Right lobe of liver (tissue), 6 donors: ENCODE measurements around the gene ATF4. TPM values are rescaled to one million over a fixed set of nuclear protein-coding genes. Genes with fewer than 3 reads are reported as not detected.
"Not testable (repeated sequence)": the region's sequence is repeated elsewhere in the genome, so short reads cannot be mapped to it uniquely, and the experiment has no call there.

Experiments used
- ATAC-seq, 4 donors: fragments of 200-7000 bp; cut with Tn5 transposase; one replicate each; pipeline ENCODE4 v1.9.1; 2020; ENCODE audit warnings: mild to moderate bottlenecking in 4 of 4, moderate library complexity in 4 of 4
- DNase-seq, 3 donors: peaks; one replicate each; pipeline ENCODE4 v3.0.0-alpha.2; 2020
- H3K27ac ChIP-seq, 3 donors: fragments of 200-600 bp; one replicate each; pipeline ENCODE4 v1.8.0; 2022
- H3K27me3 ChIP-seq, 2 donors: fragments of 200-600 bp; one replicate each; pipeline ENCODE4 v1.8.0; 2022
- H3K36me3 ChIP-seq, 4 donors: fragments of 200-600 bp; sonication (generic) in 1 of 4; one replicate each; pipeline versions ENCODE4 v1.5.1 to v1.8.0; 2017 to 2022; ENCODE audit warnings: control low read depth in 1 of 4
- H3K4me1 ChIP-seq, 4 donors: fragments of 200-600 bp; sonication (generic) in 1 of 4; one replicate each; pipeline versions ENCODE4 v1.5.1 to v1.8.0; 2017 to 2022; ENCODE audit warnings: control low read depth in 1 of 4
- H3K4me3 ChIP-seq, 3 donors: fragments of 200-600 bp; one replicate each; pipeline ENCODE4 v1.8.0; 2022
- H3K9me3 ChIP-seq, 4 donors: fragments of 200-600 bp; sonication (generic) in 1 of 4; one replicate each; pipeline versions ENCODE4 v1.5.1 to v1.8.0; 2017 to 2022; ENCODE audit warnings: control low read depth in 1 of 4
- POLR2A ChIP-seq: fragments of 450-650 bp; IDR thresholded peaks from one replicate; pipeline ENCODE4 v1.6.1; 2017; ENCODE audit warnings: antibody characterized with exemption, mild to moderate bottlenecking
- WGBS: methylation state at CpG from one replicate; pipeline ENCODE4 v1.1.6; 2018; ENCODE audit warnings: low coverage, low lambda C conversion rate; ENCODE audit not compliant: insufficient coverage; ENCODE audit errors: missing lambda C conversion rate; 5-methylcytosine and 5-hydroxymethylcytosine counted together
- intact Hi-C, 2 donors: fragments of 100-400 bp; cut with DNase I; formaldehyde crosslinking; loops; one replicate each; pipeline versions ENCODE4 v1.11.2 to v1.14.1; 2022
- total RNA-seq, 6 experiments: library from RNA; depleted of rRNA in 2 of 6; stranded (reverse); fragments of >200 nt in 2 of 6; fragmentation: NEBNext Ultra II Directional in 3 of 6; extraction: Animal tissue kit (Norgen Biotek cat#: 25700) in 3 of 6; gene quantifications; one replicate each; pipeline versions ENCODE4 v1.1.0 to v1.2.4, GENCODE V29; 2016 to 2023
- TF ChIP-seq, protein P1 (sequence below), 4 donors: fragments of 200-600 bp in 3 of 4; fragments of 450-650 bp in 1 of 4; IDR thresholded peaks; one replicate each; pipeline versions ENCODE4 v1.5.1 to v1.8.0; 2016 to 2022; ENCODE audit warnings: antibody characterized with exemption in 4 of 4, mild to moderate bottlenecking in 2 of 4
- donor health status: DM: no; HTN: yes; CAD: no.
- donor health status: DM: no; HTN: no; CAD: no.
- donor health status: DM: no; HTN: no; CAD: no.
- donor health status: DM: no; HTN: yes; CAD: no.
- donor health status: DM: no; HTN: yes; CAD: no.

The ATF4 gene
- total RNA-seq, 6 experiments from 2014 or later: 114 to 187 (median 157) TPM

DNA sequence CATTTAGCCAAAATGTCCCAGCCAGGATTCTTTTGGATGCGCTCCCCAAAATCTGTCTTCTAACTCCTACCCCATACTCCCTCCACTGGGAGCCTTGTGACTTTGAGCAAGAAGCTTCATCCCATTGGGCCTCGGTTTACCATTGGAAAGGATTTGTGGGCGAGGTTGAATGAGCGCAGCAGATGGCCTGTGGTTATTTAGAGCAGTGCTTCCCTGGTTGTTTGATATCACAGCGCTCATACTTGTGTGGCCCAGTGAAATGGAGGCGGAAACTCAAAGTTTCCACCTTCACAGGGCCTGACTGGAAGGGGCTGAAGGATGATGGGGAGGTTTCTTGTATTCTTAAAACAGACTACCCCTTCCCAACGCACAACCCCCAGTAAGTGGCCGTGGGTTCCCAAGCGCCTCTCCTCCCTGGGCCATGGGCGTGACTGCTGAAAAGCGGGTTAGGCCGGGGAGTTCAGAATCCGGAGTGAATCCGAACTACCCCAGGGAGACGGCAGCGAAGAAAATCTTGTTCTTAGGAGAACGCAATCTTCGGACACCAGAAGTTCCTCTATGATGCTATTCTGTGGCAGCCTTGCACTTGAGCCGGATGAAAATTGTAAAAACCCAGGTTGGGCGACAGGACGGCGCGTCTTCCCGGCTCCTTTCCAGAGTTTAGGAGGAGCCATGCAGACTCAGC lies 1.2 kb upstream of the ATF4 start:
- intact Hi-C loops: no loop called here
- H3K27me3 ChIP-seq: no peaks in the 10 kb centered on the region
- peak in 1 of 4 donors; percentile 1 for ATAC-seq
- H3K4me1 ChIP-seq: peaks cover 0 to 28% (median 13%) of the 10 kb centered on the region in 4 donors
- 0% methylated on average over 5 of the region's 24 CpGs for WGBS
- peaks cover 18 to 51% (median 28%) of the 10 kb centered on the region in 4 donors for H3K36me3 ChIP-seq
- TF ChIP-seq, protein P1, sequence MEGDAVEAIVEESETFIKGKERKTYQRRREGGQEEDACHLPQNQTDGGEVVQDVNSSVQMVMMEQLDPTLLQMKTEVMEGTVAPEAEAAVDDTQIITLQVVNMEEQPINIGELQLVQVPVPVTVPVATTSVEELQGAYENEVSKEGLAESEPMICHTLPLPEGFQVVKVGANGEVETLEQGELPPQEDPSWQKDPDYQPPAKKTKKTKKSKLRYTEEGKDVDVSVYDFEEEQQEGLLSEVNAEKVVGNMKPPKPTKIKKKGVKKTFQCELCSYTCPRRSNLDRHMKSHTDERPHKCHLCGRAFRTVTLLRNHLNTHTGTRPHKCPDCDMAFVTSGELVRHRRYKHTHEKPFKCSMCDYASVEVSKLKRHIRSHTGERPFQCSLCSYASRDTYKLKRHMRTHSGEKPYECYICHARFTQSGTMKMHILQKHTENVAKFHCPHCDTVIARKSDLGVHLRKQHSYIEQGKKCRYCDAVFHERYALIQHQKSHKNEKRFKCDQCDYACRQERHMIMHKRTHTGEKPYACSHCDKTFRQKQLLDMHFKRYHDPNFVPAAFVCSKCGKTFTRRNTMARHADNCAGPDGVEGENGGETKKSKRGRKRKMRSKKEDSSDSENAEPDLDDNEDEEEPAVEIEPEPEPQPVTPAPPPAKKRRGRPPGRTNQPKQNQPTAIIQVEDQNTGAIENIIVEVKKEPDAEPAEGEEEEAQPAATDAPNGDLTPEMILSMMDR (IDR thresholded peaks at IDR 0.05): no peak
- no peak for TF ChIP-seq POLR2A
- H3K4me3 ChIP-seq: peak overlapping the region; percentile 100
- peak overlapping the region; percentile 97 to 99 (median 98) for H3K27ac ChIP-seq
- no peaks in the 10 kb centered on the region for H3K9me3 ChIP-seq
- peak in 1 of 3 donors; percentile 3 for DNase-seq

DNA sequence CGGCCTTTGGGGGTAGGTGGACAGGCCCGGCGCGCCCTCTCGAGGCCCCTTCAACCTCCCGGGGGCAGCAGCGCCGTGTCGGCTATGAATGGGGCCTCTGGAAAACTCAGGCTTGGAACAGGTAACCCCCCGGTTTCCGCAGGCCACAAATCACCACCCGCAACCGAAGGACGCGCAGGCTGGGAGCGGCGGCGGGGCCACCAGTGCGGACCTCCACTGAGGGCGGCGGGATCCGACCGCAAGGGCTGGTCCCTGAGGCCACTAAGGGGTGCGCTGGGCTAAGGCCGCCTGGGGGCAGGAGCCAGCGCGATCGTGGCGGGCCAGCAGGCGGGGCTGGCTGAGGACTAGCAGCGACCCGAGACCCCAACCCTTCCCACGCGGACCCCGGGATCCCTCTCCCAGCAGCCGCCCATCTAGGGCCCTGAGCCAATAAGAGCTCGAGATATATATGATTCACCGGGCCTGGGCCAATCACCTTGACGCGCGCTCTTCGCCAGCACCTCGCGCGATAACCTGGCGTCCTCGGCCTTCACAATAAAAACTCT lies 609 bp upstream of the ATF4 start:
- TF ChIP-seq, protein P1 (IDR thresholded peaks at IDR 0.05): peak in 3 of 4 donors; percentile 33 to 46 (median 44)
- no peak for TF ChIP-seq POLR2A
- Histone ChIP-seq H3K9me3 (no peaks in the 10 kb centered on the region), H3K4me3 (peak overlapping the region; percentile 100), H3K27me3 (no peaks in the 10 kb centered on the region), H3K4me1 (peaks cover 0 to 30% (median 14%) of the 10 kb centered on the region in 4 donors), H3K27ac (peak overlapping the region; percentile 97 to 99 (median 98)), H3K36me3 (peaks cover 13 to 52% (median 31%) of the 10 kb centered on the region in 4 donors)
- 2% methylated on average over 9 of the region's 47 CpGs for WGBS
- ATAC-seq (peak; percentile 87 to 92 (median 89)), DNase-seq (peak; percentile 97)
- intact Hi-C loops: no loop called here

DNA sequence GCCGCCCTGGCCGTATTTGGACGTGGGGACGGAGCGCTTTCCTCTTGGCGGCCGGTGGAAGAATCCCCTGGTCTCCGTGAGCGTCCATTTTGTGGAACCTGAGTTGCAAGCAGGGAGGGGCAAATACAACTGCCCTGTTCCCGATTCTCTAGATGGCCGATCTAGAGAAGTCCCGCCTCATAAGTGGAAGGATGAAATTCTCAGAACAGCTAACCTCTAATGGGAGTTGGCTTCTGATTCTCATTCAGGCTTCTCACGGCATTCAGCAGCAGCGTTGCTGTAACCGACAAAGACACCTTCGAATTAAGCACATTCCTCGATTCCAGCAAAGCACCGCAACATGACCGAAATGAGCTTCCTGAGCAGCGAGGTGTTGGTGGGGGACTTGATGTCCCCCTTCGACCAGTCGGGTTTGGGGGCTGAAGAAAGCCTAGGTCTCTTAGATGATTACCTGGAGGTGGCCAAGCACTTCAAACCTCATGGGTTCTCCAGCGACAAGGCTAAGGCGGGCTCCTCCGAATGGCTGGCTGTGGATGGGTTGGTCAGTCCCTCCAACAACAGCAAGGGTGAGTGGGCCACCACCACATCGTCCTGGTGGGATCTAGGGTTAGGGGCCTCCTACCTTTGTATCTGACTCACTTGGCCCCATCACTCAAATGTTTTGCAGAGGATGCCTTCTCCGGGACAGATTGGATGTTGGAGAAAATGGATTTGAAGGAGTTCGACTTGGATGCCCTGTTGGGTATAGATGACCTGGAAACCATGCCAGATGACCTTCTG lies 934 bp downstream of the ATF4 start:
- H3K4me3 ChIP-seq: peak overlapping the region; percentile 100
- H3K9me3 ChIP-seq, ATAC-seq, H3K27me3 ChIP-seq, DNase-seq, intact Hi-C loops: not testable (repeated sequence)
- H3K36me3 ChIP-seq: peaks cover 11 to 37% (median 27%) of the 10 kb centered on the region in 4 donors
- 1% methylated on average over 12 of the region's 28 CpGs for WGBS
- H3K4me1 ChIP-seq: peaks cover 0 to 32% (median 14%) of the 10 kb centered on the region in 4 donors
- H3K27ac ChIP-seq: peak overlapping the region; percentile 97 to 99 (median 98)

DNA sequence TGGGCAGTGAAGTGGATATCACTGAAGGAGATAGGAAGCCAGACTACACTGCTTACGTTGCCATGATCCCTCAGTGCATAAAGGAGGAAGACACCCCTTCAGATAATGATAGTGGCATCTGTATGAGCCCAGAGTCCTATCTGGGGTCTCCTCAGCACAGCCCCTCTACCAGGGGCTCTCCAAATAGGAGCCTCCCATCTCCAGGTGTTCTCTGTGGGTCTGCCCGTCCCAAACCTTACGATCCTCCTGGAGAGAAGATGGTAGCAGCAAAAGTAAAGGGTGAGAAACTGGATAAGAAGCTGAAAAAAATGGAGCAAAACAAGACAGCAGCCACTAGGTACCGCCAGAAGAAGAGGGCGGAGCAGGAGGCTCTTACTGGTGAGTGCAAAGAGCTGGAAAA lies 1.7 kb downstream of the ATF4 start:
- ATAC-seq, H3K27me3 ChIP-seq, H3K9me3 ChIP-seq, intact Hi-C loops, H3K27ac ChIP-seq: not testable (repeated sequence)
- WGBS: 16% methylated on average over 3 of the region's 5 CpGs
- Histone ChIP-seq H3K4me1 (peaks cover 0 to 37% (median 14%) of the 10 kb centered on the region in 4 donors), H3K36me3 (peaks cover 11 to 37% (median 27%) of the 10 kb centered on the region in 4 donors), H3K4me3 (peak overlapping the region; percentile 100)
- peak in 1 of 3 donors; percentile 4 for DNase-seq

DNA sequence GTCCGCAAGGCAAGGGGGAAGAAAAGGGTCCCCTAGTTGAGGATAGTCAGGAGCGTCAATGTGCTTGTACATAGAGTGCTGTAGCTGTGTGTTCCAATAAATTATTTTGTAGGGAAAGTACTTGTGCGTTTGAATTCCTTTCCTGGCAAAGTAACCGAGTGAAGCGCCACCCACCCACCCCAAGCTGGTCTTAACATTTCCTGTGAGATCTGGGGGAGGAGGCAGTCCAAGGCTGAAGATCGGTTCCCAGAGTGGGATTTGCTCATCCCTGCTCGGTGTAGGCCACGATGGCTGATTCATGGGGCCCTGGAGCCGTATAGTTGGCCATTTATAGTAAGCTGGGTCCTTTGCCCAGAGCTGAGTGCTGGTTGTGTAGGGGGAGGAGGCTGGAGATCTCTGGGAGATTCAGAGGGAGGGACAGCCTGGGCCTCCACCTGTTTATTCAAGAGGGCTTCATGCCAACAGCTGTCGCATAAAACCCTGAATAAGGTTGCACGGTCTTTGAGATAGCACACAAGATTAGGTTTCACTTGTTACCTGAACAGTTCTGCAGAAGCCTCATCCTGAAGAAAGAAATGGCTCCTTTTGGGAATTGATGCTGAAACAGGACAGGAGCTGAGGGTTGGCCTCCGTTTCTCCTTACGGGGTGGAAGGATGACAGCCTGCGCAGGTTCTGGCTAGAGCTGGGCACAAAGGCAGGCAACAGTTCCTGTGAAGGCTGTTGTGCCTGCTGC lies 2.4 kb downstream of the ATF4 start:
- ATAC-seq: no peak
- TF ChIP-seq POLR2A: no peak
- TF ChIP-seq, protein P1 (IDR thresholded peaks at IDR 0.05): no peak
- intact Hi-C loops: no loop called here
- no peaks in the 10 kb centered on the region for H3K9me3 ChIP-seq
- peak in 1 of 3 donors; percentile 38 for DNase-seq
- no peak overlapping the region for H3K27ac ChIP-seq
- H3K27me3 ChIP-seq: no peaks in the 10 kb centered on the region
- peaks cover 11 to 37% (median 27%) of the 10 kb centered on the region in 4 donors for H3K36me3 ChIP-seq
- H3K4me1 ChIP-seq: peaks cover 0 to 44% (median 17%) of the 10 kb centered on the region in 4 donors
- WGBS: 34% methylated on average over 11 of the region's 14 CpGs
- peak overlapping the region; percentile 100 for H3K4me3 ChIP-seq
